ENCODE results near the gene CSTF2.

Gene CSTF2

GRCh38 chrX:100871594-100872560, 51.7 kb downstream of the CSTF2 start:
- DNase-seq = no peak

GRCh38 chrX:100874325-100874724, 54.1 kb downstream of the CSTF2 start, which contains the start of gene NOX1:
Gene NOX1, minus strand, starts transcription at chrX:100874359. Its CDS starts 220 bp downstream, at chrX:100874139.
- no peak for DNase-seq

GRCh38 chrX:100880368-100880767, 60.2 kb downstream of the CSTF2 start:
- no peak for DNase-seq

- DNase-seq = no peak
Measured at GRCh38 chrX:100883654-100884053, 63.5 kb downstream of the CSTF2 start.

Measured in NCI-H446 treated with DMSO at 0.1 percent for 48 hours (cell line).